RPMI7951 (cell line): ENCODE data around the gene PRKCA. TPM values are rescaled to one million over a fixed set of nuclear protein-coding genes. Genes with fewer than 3 reads are reported as not detected.
"Not testable (repeated sequence)": the region's sequence is repeated elsewhere in the genome, so short reads cannot be mapped to it uniquely, and the experiment has no call there.

Source experiments
- DNase-seq: peaks from one replicate; pipeline ENCODE4 v3.0.0-alpha.2; 2012; ENCODE audit warnings: low read depth
- total RNA-seq: library from RNA; depleted of rRNA; stranded (reverse); fragments of >200 nt; shearing (Covaris generic); gene quantifications from 2 replicates; pipeline ENCODE4 v1.2.3, GENCODE V29; 2014

The PRKCA gene
- total RNA-seq, 1 experiment from 2014 or later = 11.9 TPM

DNA sequence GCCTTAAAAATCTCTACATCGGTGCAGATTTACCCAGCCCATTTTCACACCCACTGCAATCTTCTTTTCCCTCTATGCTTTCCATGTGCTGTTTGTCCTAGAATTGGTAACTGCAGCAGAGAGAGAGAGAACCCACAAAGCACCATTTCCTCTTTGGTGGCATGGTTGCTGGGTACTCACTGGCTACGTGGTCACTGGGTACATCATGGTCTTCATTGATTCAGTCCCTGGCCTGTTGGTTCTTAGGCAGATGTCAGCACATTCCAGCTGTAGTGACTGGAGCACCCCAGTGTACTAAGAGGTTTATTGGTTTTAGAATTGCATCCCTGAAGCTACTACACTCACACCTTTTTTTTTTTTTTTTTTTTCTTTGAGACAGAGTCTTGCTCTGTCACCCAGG is 376.4 kb downstream of the PRKCA start:
- DNase-seq = no peak

DNA sequence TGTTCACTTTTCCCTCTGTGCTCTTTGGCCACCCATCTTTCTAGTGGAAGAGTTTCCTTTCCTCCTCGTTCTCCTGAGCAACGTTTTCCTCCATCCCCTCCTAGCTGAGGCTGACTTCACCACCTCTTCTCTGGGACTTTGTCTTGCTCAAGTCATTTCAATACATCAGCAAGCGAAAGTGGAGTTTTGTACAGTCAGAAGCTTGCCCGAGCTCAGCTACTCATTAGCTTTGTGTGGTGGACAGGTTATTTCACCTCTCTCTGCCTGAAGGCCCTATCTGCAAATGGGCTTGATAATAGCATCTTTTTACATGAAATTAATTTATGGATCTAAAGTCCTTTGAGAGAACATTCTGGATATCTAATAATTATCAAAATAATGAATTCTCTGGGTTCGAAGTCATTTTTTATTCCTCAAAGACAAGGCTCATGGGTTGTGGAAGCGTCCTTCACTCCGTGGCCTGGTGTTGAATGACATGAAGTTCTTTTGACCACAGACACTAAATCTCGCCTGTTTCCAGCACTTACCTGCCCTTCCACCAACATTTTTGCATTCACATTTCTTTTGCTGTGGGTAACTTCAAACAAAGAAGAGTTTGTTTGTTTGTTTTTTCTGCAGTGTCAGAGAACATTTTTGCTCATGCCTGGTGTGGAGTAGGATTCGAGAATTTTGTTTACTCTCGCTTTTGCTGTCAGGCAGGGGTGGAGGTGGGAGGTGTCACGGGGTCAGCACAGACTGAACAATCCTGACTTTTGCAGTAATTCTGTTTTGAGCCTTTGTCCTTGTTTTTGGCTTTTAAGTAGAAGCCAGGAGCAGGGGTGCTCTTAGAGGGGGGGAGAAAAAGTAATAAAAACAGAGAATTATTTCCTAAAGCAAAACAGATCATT is 377.5 kb downstream of the PRKCA start:
- DNase-seq = no peak

DNA sequence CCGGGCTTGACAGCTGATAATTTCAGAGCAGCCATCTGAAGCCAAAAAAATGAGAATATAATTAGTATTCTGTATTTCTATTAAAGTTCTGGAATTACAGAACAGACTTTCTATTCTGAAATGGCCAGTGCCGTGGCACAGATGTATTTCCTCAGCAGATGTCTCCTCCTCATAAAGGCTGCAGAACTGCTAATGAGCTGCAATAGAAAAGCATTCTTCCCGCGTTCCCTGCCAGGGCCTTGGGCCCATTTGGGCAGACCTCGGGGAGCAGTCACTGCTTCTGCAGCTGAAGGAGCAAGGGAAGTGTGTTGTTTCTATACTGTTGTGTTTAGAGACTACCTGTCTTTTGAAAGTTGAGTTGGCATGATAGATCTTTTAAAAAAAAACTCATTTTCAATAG is 379.9 kb downstream of the PRKCA start:
- no peak for DNase-seq

DNA sequence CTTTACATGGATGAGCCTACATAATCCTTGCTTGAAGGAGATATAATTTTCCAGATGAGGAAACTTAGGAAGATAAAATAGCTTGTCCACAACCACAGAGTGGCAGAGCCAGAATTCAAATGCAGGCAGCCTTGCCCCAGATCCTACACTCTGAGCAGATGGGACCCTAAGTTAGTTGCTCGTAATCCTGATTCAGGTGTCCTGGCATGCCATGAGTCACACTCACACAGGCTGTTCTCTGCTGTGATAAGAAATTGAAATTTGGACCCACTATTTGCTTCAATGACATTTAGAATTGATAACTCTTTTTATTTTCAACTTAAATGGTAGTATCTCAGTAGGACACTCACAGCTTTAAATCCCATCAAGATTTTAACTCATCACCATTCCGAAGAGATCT is 381.8 kb downstream of the PRKCA start:
- no peak for DNase-seq

DNA sequence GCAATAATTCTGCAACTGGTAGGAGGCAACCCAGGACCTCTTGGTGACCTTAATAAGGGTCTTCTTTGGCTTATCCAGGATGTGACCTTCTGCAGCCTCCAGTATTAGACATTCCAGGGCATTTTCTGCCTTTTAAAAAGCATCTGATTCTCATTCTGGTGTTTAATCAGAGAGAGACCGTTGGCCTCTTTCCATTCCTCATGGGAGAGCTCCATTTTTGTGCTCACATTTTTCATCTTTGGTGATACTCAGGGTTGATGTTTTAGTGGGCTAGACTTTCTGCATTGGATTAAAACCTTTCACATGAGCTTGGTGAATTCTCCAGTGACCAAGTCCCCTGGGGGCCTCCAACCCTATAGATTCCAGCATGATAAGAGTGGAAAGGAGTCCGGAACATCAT is 382.3 kb downstream of the PRKCA start:
- DNase-seq = no peak

DNA sequence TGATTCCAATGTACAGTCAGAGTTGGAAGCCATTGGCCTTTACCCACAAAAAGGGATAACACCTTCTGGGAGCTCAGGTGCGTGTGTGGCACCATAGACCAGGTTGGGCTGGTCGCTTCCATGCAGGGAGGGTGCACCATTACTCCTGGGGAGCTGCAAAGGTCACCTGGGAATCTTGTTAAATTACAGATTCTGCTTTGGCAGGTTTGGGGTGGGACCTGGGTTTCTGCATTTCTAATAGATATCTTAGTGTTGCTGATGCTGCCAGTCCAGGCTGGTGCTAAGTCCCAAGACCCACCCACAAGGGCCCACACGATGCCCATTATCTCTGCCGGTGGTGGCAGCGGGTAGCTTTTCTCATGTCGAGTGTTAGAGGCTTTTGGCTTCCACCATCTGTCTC is 384.2 kb downstream of the PRKCA start:
- DNase-seq = no peak

DNA sequence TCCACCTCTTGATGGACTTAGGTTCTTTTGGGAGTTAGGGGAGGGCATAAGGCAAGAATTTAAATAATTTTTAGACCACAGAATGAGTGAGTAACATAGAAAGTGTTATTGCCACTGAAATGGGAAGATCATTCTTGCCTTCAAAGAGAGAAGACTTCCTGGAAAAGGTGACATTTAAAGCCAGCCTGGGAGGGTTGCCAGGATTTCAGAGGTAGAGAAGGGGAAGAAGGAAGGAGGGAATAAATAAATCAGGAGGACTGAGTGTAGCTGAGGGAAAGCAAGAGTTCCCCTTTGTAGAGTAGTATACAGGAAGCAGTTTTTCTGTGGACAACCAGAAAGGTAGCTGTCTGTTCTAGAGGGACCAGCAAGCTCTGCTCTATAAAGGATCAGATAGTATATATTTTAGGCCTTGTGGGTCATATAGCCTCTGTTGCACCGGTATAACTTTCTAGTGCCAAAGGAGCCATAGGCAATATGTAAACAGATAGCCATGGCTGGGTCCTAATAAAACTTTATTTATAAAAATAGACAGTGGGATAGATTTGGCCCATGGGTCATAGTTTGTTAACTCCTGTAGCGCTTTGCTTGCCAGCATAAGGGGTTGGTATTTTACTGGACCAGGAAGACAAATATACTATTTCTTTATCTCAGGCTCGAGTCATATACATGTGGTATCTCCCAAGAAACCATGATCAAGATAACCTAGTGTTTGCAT is 385.3 kb downstream of the PRKCA start:
- no peak for DNase-seq

DNA sequence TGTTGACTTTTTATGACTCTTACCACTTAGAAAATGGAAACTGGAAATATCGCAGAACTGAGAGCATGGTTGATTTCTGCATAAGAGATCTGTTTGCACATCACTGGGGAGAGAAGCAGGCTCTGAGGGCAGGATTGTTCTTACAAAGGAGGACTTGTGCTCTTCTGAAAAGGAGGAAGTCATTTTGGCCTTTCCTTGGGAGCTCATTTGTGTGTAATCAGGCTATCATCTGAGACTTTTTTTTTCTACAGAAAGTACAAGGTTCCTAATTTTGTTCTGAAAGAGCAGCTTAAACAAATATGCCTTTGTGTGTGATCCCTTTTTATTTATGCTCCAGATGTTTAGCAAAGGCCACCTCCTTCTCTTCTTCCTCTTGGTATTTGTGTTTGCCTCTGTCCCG is 386.8 kb downstream of the PRKCA start:
- peak; percentile 53 for DNase-seq

DNA sequence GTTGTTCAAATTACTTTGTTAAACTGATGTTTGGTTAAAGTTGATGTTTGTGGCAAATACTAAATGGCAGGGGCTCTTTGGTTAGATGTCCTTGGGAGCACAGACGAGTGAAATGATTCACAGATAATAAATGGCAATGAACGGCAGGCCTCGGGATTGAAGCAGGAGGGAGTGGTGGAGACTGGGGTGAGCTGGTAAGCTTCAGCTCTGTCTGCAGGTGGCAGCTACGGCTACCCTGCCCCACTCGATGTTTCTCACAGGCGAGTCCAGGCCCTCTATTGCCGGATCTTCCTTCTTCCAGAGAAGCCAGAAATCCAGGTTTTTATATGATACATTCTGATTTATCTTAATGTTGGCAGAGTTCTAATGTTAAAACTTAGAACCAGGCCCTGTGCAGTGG is 387.8 kb downstream of the PRKCA start:
- DNase-seq = no peak

DNA sequence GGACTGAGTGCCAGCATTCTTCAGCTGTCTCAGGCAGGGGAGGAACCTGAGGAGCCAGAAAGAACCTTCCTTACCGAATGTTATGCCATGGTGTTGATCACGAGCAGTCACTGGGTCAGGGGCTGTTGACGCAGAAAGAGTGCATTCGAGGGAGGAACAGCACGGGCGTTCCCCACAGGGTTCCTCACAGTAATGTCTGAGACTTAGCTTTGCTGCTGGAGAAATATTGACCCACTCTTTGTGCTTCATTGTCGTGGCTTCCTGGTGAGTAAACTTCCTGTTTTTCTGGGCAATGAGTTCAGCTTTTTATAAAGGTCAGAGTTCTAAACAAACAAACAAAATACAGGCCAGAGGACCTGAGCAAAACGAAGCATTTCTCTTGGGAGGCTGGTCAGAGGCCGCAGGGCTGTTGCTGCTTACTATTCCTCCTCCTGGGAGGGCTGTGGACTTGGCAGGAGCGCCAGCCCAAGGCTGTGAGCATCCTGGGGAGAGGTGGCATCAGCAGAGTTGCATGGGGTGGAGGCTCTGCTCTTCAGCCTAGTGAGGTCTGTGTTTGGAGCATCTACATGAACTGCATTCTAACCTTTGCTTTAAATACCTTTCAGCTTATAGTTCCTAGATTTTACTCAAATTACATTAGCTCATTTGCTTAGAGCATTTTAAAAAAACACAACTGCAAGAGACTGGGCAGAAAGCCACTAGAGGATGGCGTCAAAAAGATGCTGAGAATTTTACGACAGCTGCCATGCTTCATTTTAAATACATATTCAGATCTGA is 389.4 kb downstream of the PRKCA start:
- no peak for DNase-seq

DNA sequence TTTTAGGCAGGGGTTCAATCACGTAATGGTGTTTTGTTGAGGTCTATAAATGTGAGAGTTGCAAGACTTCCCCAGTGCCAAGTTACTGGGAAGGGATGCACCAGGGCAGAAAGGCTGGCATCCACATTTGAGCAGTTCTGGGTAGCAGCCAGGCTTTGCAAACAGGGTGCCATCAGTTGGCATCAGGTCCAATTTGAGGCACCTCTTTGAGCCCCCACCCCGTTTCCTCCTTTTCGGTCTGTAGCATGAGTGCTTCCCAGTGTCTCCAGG is 389.9 kb downstream of the PRKCA start:
- DNase-seq = no peak

DNA sequence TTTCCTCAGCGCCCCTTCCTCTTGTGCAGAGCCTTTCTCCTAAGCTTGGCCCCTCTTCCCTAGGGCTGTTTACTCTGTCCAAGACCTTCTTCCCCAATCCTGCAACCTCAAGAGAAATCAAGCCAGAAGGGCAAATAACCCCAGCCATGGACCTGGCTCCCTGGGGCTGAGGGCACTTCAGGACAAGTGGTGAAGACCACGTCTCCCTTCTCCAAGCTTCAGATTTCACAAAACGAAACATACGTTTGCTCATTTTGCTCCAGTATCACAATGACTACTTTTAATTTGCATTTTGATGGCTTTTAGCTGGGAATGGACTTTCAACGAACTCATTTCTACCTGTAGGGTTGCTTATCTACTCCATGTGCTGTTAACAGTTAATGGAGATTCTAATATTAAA is 392.7 kb downstream of the PRKCA start:
- DNase-seq = no peak

DNA sequence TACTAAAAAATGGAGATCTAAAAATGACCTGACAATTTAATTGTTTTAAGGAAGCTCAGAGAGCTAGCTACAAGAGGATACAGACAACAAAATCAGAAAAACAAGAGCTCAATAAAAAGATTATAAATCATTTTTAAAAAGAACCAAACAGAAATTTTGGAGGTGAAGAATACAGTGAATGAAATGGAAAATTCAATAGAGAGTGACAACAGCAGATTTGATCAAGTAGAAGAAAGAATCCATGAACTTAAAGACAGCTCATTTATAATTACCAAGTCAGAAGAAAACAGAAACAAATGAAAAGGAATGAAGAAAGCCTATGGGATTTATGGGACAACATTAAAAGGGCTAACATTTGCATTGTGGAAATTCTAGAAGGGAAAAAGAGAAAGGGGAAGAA is 395.9 kb downstream of the PRKCA start:
- DNase-seq = no peak

DNA sequence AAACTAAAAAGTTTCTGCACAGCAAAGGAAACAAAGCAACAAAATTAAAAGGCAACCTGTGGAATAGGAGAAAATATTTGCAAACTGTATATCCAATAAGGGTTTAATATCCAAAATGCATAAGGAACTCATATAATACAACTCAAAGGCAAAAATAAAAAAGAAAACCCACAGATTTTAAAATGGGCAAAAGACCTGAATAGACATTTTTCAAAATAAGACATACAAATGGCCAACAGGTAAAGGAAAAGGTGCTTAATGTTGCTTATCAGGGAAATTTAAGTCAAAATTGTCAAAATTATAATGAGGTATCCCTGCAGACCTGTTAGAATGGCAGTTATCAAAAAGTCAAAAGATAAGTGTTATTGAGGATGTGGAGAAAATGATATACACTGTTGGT is 399.0 kb downstream of the PRKCA start:
- DNase-seq = no peak

DNA sequence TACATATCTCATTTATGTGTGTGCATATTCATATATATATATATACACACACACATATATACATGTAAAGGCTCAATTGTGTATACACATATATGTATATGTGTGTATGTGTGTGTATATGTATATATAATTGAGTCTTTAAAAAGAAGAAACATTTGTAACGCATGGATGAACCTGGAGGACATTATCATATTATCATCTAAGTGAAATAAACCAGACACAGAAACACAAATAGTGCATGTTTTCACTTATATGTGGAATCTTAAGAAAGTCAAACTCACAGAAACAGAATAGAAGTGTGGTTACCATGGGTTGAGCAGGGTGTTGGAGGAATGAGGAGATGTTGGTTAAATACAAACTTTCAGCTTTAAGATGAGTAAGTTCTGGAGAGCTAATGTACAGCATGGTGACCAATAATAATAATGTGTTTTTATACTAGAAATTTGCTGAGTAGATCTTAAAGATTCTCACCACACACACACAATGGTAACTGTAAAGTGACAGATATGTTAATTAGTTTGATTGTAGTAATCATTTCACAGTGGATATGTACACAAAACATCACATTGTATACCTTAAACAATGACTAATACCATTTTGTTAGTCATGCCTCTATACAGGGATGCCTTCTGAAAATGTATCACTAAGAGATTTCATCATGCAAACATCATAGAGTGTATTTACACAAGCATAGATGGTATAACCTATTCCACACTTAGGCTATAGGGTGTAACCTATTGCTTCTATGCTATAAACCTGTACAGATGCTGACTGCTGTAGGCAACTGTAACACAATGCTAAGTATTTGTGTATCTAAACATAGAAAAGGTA is 399.9 kb downstream of the PRKCA start:
- no peak for DNase-seq

DNA sequence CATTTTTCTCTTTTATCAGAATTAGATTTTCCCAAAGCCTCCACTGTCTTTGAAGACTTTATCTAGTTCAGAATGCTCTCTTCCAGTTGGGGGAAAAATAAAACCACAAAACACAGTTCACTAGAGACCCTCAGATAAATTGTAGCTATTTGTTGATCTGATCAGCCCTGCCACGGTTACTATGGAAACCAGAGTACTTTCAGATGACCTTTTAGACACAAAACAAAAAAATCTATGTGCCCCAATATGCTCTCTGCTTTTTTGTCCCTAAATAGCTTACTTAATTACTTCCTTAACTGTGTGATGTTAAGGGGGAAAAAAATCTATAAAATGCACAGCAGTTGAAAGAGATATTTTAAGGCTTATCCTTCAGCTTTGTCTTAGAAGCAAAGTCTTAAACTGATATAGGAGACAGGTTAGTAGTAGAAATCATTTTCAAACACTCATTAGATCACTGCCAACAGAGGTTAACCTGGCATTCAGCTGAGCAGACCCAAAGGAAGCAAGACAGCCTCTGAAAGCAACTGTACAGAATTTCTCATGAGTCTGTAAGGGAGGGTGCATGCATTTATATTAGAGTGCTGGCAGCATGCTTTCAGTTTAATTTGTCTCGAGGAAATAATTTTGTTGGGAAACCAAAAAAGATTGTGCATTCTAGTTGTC is 402.6 kb downstream of the PRKCA start:
- DNase-seq = no peak

DNA sequence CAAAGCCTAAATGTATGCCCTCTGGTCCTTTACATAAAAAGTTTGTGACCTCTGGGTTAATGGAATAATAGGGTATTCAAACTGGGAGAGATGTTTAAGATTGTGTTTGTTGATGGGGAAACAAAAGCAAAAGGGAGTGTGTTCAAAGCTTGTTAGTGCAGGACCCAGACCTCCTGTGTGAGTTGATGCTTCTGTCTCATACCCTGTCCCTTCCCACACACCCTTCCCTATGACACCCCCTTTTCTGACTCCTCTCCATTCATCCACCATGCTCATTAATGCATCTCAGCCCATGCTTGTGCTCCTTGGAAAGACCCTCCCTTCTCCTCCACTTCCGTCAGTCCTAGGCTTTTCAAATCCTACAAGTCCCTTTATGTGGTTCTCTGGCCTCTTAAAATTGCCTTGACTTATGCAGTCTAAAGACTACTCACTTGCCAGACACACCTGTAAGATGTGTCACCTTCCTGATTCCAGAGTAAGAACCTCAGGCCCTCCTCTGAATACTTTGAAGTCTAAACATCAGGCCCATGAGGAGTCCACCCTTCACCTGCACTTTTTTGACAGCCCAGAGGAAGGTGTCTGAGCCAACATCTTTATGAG is 404.5 kb downstream of the PRKCA start:
- DNase-seq = no peak

DNA sequence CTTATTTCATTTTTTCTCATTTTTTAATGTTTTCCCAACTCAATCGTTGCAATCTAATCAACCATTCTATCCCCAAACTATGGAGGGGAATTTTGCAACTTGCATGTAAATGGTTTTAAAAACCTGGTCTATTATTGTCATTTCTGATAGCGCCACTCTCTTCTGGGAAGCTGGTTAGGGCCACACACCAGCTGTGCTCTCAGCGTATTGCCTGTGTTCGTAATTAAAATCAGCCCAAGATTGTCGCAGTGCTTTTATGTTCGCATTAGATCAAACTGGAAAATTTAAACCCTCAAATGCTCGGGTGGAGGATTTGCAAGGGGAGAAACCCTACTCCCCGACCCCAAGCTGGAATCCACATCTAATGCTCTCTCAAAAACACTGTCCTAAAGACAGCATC is 409.0 kb downstream of the PRKCA start:
- DNase-seq = no peak

DNA sequence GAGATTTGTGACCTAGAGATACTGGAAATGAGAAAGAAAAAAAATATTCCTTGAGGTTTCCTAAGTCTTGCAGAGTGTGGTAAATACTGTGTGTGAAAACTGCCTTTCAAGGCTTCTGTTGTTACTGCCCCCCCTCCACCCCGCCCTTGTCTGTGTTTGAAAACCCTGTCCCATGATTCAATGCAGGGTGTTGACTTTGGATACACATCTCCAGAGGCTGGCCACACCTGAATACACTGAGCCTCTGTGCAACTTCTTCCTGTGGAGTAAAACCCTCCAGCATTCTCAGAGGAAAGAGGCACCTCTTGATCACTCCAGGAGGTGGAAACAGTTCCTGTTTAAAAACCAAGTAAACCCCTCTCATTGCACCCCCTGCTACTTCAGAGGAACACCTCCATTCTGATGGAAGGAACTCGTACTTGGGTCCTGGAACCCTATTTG is 409.5 kb downstream of the PRKCA start:
- no peak for DNase-seq

DNA sequence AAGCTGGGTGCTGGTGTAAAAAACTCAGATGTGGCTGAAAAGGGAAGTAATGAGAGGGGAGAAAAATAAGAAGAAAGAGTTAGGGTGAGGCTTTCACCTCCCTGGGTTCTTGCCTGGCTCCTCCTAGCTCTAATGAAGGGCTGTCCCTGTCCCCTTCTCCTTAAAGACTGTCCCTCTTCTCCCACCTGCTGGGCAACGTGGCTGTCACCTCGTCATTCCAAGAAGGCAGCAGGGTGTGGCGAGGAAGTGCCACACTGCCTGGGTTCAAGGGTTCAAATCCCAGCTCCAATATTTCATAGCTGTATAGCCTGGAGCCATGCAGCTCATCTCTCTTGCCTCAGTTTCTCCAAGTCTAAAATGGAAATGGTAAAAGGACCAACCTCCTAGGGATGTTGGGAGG is 410.0 kb downstream of the PRKCA start:
- DNase-seq = no peak

DNA sequence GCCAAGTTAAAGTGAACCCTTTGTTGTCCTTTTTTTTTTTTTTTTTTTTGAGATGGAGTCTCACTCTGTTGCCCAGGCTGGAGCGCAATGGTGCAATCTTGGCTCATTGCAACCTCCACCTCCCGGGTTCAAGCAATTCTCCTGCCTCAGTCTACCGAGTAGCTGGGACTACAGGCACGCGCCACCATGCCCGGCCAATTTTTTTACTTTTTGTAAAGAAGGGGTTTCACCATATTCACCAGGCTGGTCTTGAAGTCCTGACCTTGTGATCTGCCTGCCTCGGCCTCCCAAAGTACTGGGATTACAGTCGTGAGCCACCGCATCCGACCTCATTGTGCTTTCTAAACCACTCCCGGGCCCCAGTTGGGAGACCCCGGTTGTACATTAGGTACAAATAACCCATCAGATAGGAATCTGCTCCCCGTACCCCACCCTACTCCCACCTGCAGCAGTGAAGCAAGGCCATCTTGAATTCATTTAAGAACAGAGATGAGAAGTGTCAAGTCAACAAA is 410.7 kb downstream of the PRKCA start:
- DNase-seq = not testable (repeated sequence)
